NT2/D1 (cell line): ENCODE measurements around the gene CDNF.
"Not testable (repeated sequence)": the region's sequence is repeated elsewhere in the genome, so short reads cannot be mapped to it uniquely, and the experiment has no call there.

ENCODE experiments used
- DNase-seq: peaks from one replicate; pipeline ENCODE4 v3.0.0-alpha.2; 2011; ENCODE audit warnings: low read depth, low spot score
- H3K27me3 ChIP-seq: 2 replicates; pipeline ENCODE4 v1.6.0; 2011; ENCODE audit warnings: mild to moderate bottlenecking; ENCODE audit not compliant: insufficient read length, insufficient read depth
- H3K36me3 ChIP-seq: 2 replicates; pipeline ENCODE4 v1.6.1; 2011; ENCODE audit warnings: mild to moderate bottlenecking, low read length, mixed read lengths; ENCODE audit not compliant: insufficient read depth, insufficient read length
- H3K4me1 ChIP-seq: 2 replicates; pipeline ENCODE4 v1.5.1; 2011; ENCODE audit not compliant: insufficient read depth, insufficient read length
- H3K4me3 ChIP-seq: 2 replicates; pipeline ENCODE4 v1.5.1; 2011; ENCODE audit warnings: low read depth; ENCODE audit not compliant: insufficient read length
- H3K9ac ChIP-seq: 2 replicates; pipeline ENCODE4 v1.6.0; 2011; ENCODE audit warnings: low read depth; ENCODE audit not compliant: insufficient read length
- H3K9me3 ChIP-seq: 2 replicates; pipeline ENCODE4 v1.5.1; 2011; ENCODE audit warnings: mild to moderate bottlenecking, low read length; ENCODE audit not compliant: insufficient read depth
- SUZ12 ChIP-seq: IDR thresholded peaks from 2 replicates; pipeline ENCODE4 v1.6.1; 2011; ENCODE audit not compliant: insufficient read length, insufficient read depth; ENCODE audit errors: extremely low read depth
- YY1 ChIP-seq: IDR thresholded peaks from 2 replicates; pipeline ENCODE4 v1.6.1; 2011; ENCODE audit not compliant: insufficient read length, insufficient read depth
- ZNF274 ChIP-seq: IDR thresholded peaks from 2 replicates; pipeline ENCODE4 v1.6.1; 2011; ENCODE audit warnings: mild to moderate bottlenecking, low read depth, low read length

The CDNF gene

DNA sequence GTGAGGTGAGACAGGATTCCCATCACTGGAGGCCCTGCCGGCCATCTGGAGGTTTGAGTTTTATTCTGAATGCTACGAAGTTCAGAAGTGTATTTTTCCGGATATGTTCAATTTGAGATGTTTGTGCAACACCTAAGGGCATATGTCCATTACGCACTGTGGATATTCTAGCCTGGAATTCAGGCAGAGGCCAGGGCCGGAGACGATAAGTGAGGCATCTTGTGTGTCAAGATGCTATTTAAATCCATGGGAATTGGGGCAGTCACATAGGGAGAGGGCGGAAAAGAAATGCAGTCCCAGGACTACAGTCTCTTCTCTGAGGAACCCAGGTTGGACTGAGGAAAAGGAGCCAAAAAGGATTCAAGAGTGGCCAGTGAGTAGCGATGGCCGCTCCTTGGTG is 38.9 kb upstream of the CDNF start:
- no peak overlapping the region for H3K9ac ChIP-seq
- peaks cover 8% of the 10 kb centered on the region for H3K36me3 ChIP-seq
- H3K4me1 ChIP-seq = peaks cover 2% of the 10 kb centered on the region
- no peak overlapping the region for H3K4me3 ChIP-seq
- no peak for DNase-seq
- no peaks in the 10 kb centered on the region for H3K27me3 ChIP-seq
- TF ChIP-seq SUZ12 = no peak
- no peak for TF ChIP-seq YY1
- TF ChIP-seq ZNF274 = no peak
- no peaks in the 10 kb centered on the region for H3K9me3 ChIP-seq

DNA sequence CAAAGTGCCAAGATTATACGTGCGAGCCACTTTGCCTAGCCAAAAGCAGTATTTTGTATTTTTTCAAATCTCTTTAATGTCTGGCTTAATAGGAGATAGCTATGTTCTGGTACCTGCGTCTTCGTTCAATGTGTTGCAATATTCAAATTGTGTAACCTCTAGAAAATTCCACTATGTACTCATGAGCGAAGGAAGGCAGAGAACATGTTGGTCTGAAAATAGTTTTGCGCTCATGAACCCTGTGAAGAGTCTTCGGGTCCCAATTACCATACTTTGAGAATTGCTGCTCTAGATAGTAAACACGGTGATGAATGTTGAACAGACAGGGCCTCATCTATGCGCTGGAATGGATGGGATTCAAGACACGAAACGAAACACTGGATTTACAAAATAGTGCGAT is 38.1 kb upstream of the CDNF start:
- Histone ChIP-seq H3K9me3 (no peaks in the 10 kb centered on the region), H3K9ac (no peak overlapping the region), H3K36me3 (peaks cover 2% of the 10 kb centered on the region), H3K4me3 (no peak overlapping the region), H3K27me3 (no peaks in the 10 kb centered on the region), H3K4me1 (peaks cover 2% of the 10 kb centered on the region)
- no peak for TF ChIP-seq SUZ12
- TF ChIP-seq YY1 = no peak
- TF ChIP-seq ZNF274 = no peak
- DNase-seq = no peak

- H3K36me3 ChIP-seq = peaks cover 17% of the 10 kb centered on the region
- no peak overlapping the region for H3K9ac ChIP-seq
Observed at GRCh38 chr10:14873090-14873760, 35.4 kb upstream of the CDNF start.

DNA sequence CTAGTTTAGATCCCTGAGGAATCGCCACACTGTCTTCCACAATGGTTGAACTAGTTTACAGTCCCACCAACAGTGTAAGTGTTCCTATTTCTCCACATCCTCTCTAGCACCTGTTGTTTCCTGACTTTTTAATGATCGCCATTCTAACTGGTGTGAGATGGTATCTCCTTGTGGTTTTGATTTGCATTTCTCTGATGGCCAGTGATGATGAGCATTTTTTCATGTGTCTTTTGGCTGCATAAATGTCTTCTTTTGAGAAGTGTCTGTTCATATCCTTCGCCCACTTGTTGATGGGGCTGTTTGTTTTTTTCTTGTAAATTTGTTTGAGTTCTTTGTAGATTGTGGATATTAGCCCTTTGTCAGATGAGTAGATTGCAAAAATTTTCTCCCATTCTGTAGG is 27.0 kb upstream of the CDNF start:
- peaks cover 43% of the 10 kb centered on the region for H3K36me3 ChIP-seq
- not testable (repeated sequence) for DNase-seq, H3K9me3 ChIP-seq, H3K4me3 ChIP-seq, H3K27me3 ChIP-seq, H3K9ac ChIP-seq, H3K4me1 ChIP-seq

More at GRCh38 chr10:14873090-14873760, 35.4 kb upstream of the CDNF start:
- TF ChIP-seq ZNF274 = no peak
- TF ChIP-seq YY1 = no peak
- no peak for TF ChIP-seq SUZ12
- H3K4me3 ChIP-seq = no peak overlapping the region
- H3K27me3 ChIP-seq = no peaks in the 10 kb centered on the region
- no peaks in the 10 kb centered on the region for H3K9me3 ChIP-seq
- peaks cover 2% of the 10 kb centered on the region for H3K4me1 ChIP-seq
- DNase-seq = no peak

DNA sequence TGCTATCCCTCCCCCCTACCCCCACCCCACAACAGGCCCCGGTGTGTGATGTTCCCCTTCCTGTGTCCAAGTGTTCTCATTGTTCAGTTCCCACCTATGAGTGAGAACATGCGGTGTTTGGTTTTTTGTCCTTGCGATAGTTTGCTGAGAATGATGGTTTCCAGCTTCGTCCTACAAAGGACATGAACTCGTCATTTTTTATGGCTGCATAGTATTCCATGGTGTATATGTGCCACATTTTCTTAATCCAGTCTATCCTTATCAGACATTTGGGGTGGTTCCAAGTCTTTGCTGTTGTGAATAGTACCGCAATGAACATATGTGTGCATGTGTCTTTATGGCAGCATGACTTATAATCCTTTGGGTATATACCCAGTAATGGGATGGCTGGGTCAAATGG is 26.6 kb upstream of the CDNF start:
- peaks cover 39% of the 10 kb centered on the region for H3K36me3 ChIP-seq
- not testable (repeated sequence) for H3K9me3 ChIP-seq, H3K4me3 ChIP-seq, H3K4me1 ChIP-seq, H3K9ac ChIP-seq, DNase-seq, H3K27me3 ChIP-seq

GRCh38 chr10:14860791-14861190 is 23.0 kb upstream of the CDNF start:
- Histone ChIP-seq H3K9ac (no peak overlapping the region), H3K4me1 (no peaks in the 10 kb centered on the region), H3K36me3 (peaks cover 36% of the 10 kb centered on the region), H3K9me3 (no peaks in the 10 kb centered on the region), H3K27me3 (no peaks in the 10 kb centered on the region), H3K4me3 (no peak overlapping the region)
- DNase-seq = no peak
- TF ChIP-seq SUZ12 (no peak), ZNF274 (no peak), YY1 (no peak)

GRCh38 chr10:14859775-14860174 is 21.9 kb upstream of the CDNF start:
- peaks cover 41% of the 10 kb centered on the region for H3K36me3 ChIP-seq
- no peak for DNase-seq
- no peak overlapping the region for H3K9ac ChIP-seq
- no peak overlapping the region for H3K4me3 ChIP-seq
- TF ChIP-seq ZNF274 = no peak
- TF ChIP-seq SUZ12 = no peak
- TF ChIP-seq YY1 = no peak
- no peaks in the 10 kb centered on the region for H3K4me1 ChIP-seq
- H3K9me3 ChIP-seq = no peaks in the 10 kb centered on the region
- H3K27me3 ChIP-seq = no peaks in the 10 kb centered on the region

DNA sequence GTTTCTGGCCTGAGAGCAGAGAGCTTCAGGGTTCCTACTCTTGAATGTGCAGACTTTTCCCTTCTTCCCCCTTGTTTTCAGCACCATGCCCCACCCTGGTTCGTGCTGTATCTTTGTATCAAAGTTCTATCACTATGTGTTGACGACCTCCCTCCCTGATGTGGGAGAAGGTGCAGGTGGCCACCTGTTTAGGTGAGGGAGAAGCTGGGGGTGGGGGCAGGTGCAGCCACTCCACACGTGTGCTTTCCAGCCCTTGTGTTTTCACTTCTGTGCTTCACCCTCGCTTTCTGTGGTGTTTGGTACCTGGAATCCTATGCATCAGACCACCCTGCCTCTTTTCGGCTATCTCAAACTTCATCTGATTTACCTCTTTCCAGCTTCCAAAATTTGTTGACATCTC is 21.2 kb upstream of the CDNF start:
- no peak for TF ChIP-seq ZNF274
- no peak for TF ChIP-seq SUZ12
- TF ChIP-seq YY1 = no peak
- no peaks in the 10 kb centered on the region for H3K4me1 ChIP-seq
- peaks cover 46% of the 10 kb centered on the region for H3K36me3 ChIP-seq
- no peak overlapping the region for H3K4me3 ChIP-seq
- no peaks in the 10 kb centered on the region for H3K27me3 ChIP-seq
- no peak overlapping the region for H3K9ac ChIP-seq
- DNase-seq = no peak
- H3K9me3 ChIP-seq = no peaks in the 10 kb centered on the region
